Activated CD4-positive, alpha-beta T cell treated with anti-CD3 and anti-CD28 coated beads, Interleukin-2, amount 10 ng/mL, durations not matched to agents 7 days and 5 days (primary cell): Measurements from ENCODE around the gene WDR27. TPM values are rescaled to one million over a fixed set of nuclear protein-coding genes. Genes with fewer than 3 reads are reported as not detected.

Experiments
- CTCF ChIA-PET: fragments of 350-600 bp; sonication (Branson Sonifier 250); formaldehyde crosslinking; loops from one replicate; lab custom pipeline; 2021; ENCODE audit warnings: antibody characterized with exemption; lab: Charles Lee
- POLR2A ChIA-PET: fragments of 350-600 bp; sonication (Branson Sonifier 250); formaldehyde crosslinking; loops from one replicate; lab custom pipeline; 2021; ENCODE audit warnings: antibody characterized with exemption; lab: Charles Lee
- DNase-seq: peaks from one replicate; pipeline ENCODE4 v3.0.0-alpha.2; 2020
- H3K27ac Mint-ChIP-seq: one replicate; pipeline ENCODE4 v1.8.0; 2021; ENCODE audit warnings: mild to moderate bottlenecking, moderate library complexity, mixed read lengths
- H3K27me3 Mint-ChIP-seq: one replicate; pipeline ENCODE4 v1.8.0; 2021; ENCODE audit warnings: mixed read lengths
- H3K36me3 Mint-ChIP-seq: one replicate; pipeline ENCODE4 v1.8.0; 2021; ENCODE audit warnings: low read depth, mixed read lengths
- H3K4me1 Mint-ChIP-seq: one replicate; pipeline ENCODE4 v1.8.0; 2021; ENCODE audit warnings: mixed read lengths
- H3K4me3 Mint-ChIP-seq: one replicate; pipeline ENCODE4 v1.8.0; 2021; ENCODE audit warnings: mild to moderate bottlenecking, moderate library complexity, mixed read lengths
- H3K9me3 Mint-ChIP-seq: one replicate; pipeline ENCODE4 v1.8.0; 2021; ENCODE audit warnings: mixed read lengths
- total RNA-seq, 2 experiments: library from RNA; stranded (reverse); gene quantifications; one replicate each; pipeline ENCODE4 v1.2.3, GENCODE V29; 2021

WDR27 gene
- total RNA-seq, 2 experiments from 2014 or later: 18.1 to 21.9 TPM

- DNase-seq: no peak
- Mint-ChIP-seq H3K4me3 (no peak overlapping the region), H3K4me1 (peaks cover 15% of the 10 kb centered on the region), H3K27ac (no peak overlapping the region), H3K36me3 (peaks cover 4% of the 10 kb centered on the region), H3K9me3 (no peaks in the 10 kb centered on the region), H3K27me3 (no peaks in the 10 kb centered on the region)
- POLR2A ChIA-PET: no interaction called here
- CTCF ChIA-PET: no interaction called here
These were observed 130.5 kb downstream of the WDR27 start for GRCh38 chr6:169571123-169571962.

GRCh38 chr6:169568314-169569087 is 133.3 kb downstream of the WDR27 start:
- no peaks in the 10 kb centered on the region for H3K9me3 Mint-ChIP-seq
- no peak for DNase-seq
- ChIA-PET CTCF (interaction anchor here (0.7 kb wide), 1 partner anchor 971 kb away, joined by 3 read pairs; no protein-coding TSS in a partner anchor), POLR2A (no interaction called here)
- H3K4me3 Mint-ChIP-seq: no peak overlapping the region
- H3K4me1 Mint-ChIP-seq: peaks cover 15% of the 10 kb centered on the region
- no peaks in the 10 kb centered on the region for H3K27me3 Mint-ChIP-seq
- peaks cover 2% of the 10 kb centered on the region for H3K36me3 Mint-ChIP-seq
- no peak overlapping the region for H3K27ac Mint-ChIP-seq

GRCh38 chr6:169567819-169568218 is 134.0 kb downstream of the WDR27 start:
- Mint-ChIP-seq H3K36me3 (peaks cover 2% of the 10 kb centered on the region), H3K4me1 (peaks cover 15% of the 10 kb centered on the region), H3K4me3 (no peak overlapping the region), H3K9me3 (no peaks in the 10 kb centered on the region), H3K27ac (no peak overlapping the region), H3K27me3 (no peaks in the 10 kb centered on the region)
- no peak for DNase-seq
- CTCF ChIA-PET: interaction anchor here (0.7 kb wide), 1 partner anchor 972 kb away, joined by 3 read pairs; no protein-coding TSS in a partner anchor
- POLR2A ChIA-PET: no interaction called here

GRCh38 chr6:169566961-169567750 is 134.7 kb downstream of the WDR27 start:
- no peak for DNase-seq
- Mint-ChIP-seq H3K27ac (no peak overlapping the region), H3K36me3 (peaks cover 2% of the 10 kb centered on the region), H3K4me3 (no peak overlapping the region), H3K4me1 (peaks cover 15% of the 10 kb centered on the region), H3K9me3 (no peaks in the 10 kb centered on the region), H3K27me3 (no peaks in the 10 kb centered on the region)
- ChIA-PET CTCF (no interaction called here), POLR2A (no interaction called here)

GRCh38 chr6:169566319-169566718 is 135.5 kb downstream of the WDR27 start:
- no peaks in the 10 kb centered on the region for H3K27me3 Mint-ChIP-seq

GRCh38 chr6:169564453-169565240 is 137.2 kb downstream of the WDR27 start:
- H3K36me3 Mint-ChIP-seq: no peaks in the 10 kb centered on the region
- POLR2A ChIA-PET: no interaction called here
- no peak overlapping the region for H3K27ac Mint-ChIP-seq
- no peaks in the 10 kb centered on the region for H3K27me3 Mint-ChIP-seq
- H3K4me3 Mint-ChIP-seq: no peak overlapping the region
- no peak for DNase-seq
- CTCF ChIA-PET: interaction anchor here (1.5 kb wide), 1 partner anchor 15 kb away, joined by 3 read pairs; no protein-coding TSS in a partner anchor
- H3K9me3 Mint-ChIP-seq: no peaks in the 10 kb centered on the region
- H3K4me1 Mint-ChIP-seq: peaks cover 13% of the 10 kb centered on the region

More at GRCh38 chr6:169566319-169566718, 135.5 kb downstream of the WDR27 start:
- POLR2A ChIA-PET: no interaction called here
- peaks cover 15% of the 10 kb centered on the region for H3K4me1 Mint-ChIP-seq
- H3K27ac Mint-ChIP-seq: no peak overlapping the region
- H3K36me3 Mint-ChIP-seq: peaks cover 2% of the 10 kb centered on the region
- CTCF ChIA-PET: no interaction called here
- H3K9me3 Mint-ChIP-seq: no peaks in the 10 kb centered on the region
- no peak for DNase-seq
- H3K4me3 Mint-ChIP-seq: no peak overlapping the region

GRCh38 chr6:169561665-169562064 is 140.2 kb downstream of the WDR27 start:
- no peak overlapping the region for H3K4me3 Mint-ChIP-seq
- DNase-seq: no peak
- no peak overlapping the region for H3K27ac Mint-ChIP-seq
- POLR2A ChIA-PET: no interaction called here
- H3K4me1 Mint-ChIP-seq: peaks cover 11% of the 10 kb centered on the region
- peaks cover 1% of the 10 kb centered on the region for H3K27me3 Mint-ChIP-seq
- H3K36me3 Mint-ChIP-seq: peaks cover 3% of the 10 kb centered on the region
- CTCF ChIA-PET: no interaction called here
- no peaks in the 10 kb centered on the region for H3K9me3 Mint-ChIP-seq

GRCh38 chr6:169559592-169559991 is 142.2 kb downstream of the WDR27 start:
- H3K27me3 Mint-ChIP-seq: peaks cover 10% of the 10 kb centered on the region
- no peak for DNase-seq
- no peak overlapping the region for H3K27ac Mint-ChIP-seq
- CTCF ChIA-PET: no interaction called here
- H3K36me3 Mint-ChIP-seq: peaks cover 3% of the 10 kb centered on the region
- H3K4me3 Mint-ChIP-seq: no peak overlapping the region
- no peaks in the 10 kb centered on the region for H3K9me3 Mint-ChIP-seq
- peaks cover 19% of the 10 kb centered on the region for H3K4me1 Mint-ChIP-seq
- POLR2A ChIA-PET: no interaction called here

- peaks cover 19% of the 10 kb centered on the region for H3K4me1 Mint-ChIP-seq
- no peak overlapping the region for H3K27ac Mint-ChIP-seq
- CTCF ChIA-PET: no interaction called here
- no peaks in the 10 kb centered on the region for H3K9me3 Mint-ChIP-seq
- POLR2A ChIA-PET: no interaction called here
- no peak overlapping the region for H3K4me3 Mint-ChIP-seq
- peaks cover 3% of the 10 kb centered on the region for H3K36me3 Mint-ChIP-seq
- peaks cover 12% of the 10 kb centered on the region for H3K27me3 Mint-ChIP-seq
- DNase-seq: no peak
These were observed 142.9 kb downstream of the WDR27 start for GRCh38 chr6:169558774-169559441.

GRCh38 chr6:169558378-169558773 is 143.5 kb downstream of the WDR27 start:
- peaks cover 3% of the 10 kb centered on the region for H3K36me3 Mint-ChIP-seq
- DNase-seq: no peak
- POLR2A ChIA-PET: no interaction called here
- H3K4me3 Mint-ChIP-seq: no peak overlapping the region
- peaks cover 15% of the 10 kb centered on the region for H3K27me3 Mint-ChIP-seq
- no peaks in the 10 kb centered on the region for H3K9me3 Mint-ChIP-seq
- no peak overlapping the region for H3K27ac Mint-ChIP-seq
- peaks cover 19% of the 10 kb centered on the region for H3K4me1 Mint-ChIP-seq
- CTCF ChIA-PET: no interaction called here

GRCh38 chr6:169557887-169558286 is 143.9 kb downstream of the WDR27 start:
- Mint-ChIP-seq H3K27me3 (peaks cover 19% of the 10 kb centered on the region), H3K9me3 (no peaks in the 10 kb centered on the region), H3K36me3 (peaks cover 3% of the 10 kb centered on the region), H3K4me3 (no peak overlapping the region), H3K27ac (no peak overlapping the region), H3K4me1 (peaks cover 19% of the 10 kb centered on the region)
- ChIA-PET POLR2A (no interaction called here), CTCF (no interaction called here)
- no peak for DNase-seq
